GM12892 (cell line): ENCODE results near the gene ZFYVE1. TPM values are rescaled to one million over a fixed set of nuclear protein-coding genes. Genes with fewer than 3 reads are reported as not detected.
A peak's percentile ranks its signal among the peaks of the same experiment; 100 is the strongest.
"Not testable (repeated sequence)": the region's sequence is repeated elsewhere in the genome, so short reads cannot be mapped to it uniquely, and the experiment has no call there.

Experiments used
- DNase-seq: peaks from one replicate; pipeline ENCODE4 v3.0.0; 2011; ENCODE audit not compliant: insufficient read length
- FAIRE-seq: peaks from 2 replicates; lab custom pipeline; 2011; peaks lifted over from hg19 to GRCh38; lab: Jason Lieb, UNC
- POLR2A ChIP-seq: IDR thresholded peaks from 2 replicates; pipeline ENCODE4 v1.6.1; 2011; ENCODE audit warnings: low read depth, low read length, control low read depth
- POLR2AphosphoS5 ChIP-seq: IDR thresholded peaks from 2 replicates; pipeline ENCODE4 v1.6.1; 2011; ENCODE audit warnings: low read depth, low read length, control low read depth
- TAF1 ChIP-seq: IDR thresholded peaks from 2 replicates; pipeline ENCODE4 v1.6.1; 2011; ENCODE audit warnings: low read depth, mild to moderate bottlenecking, control low read depth, low read length, borderline replicate concordance
- polyA plus RNA-seq: library from polyadenylated mRNA; unstranded; fragments of >200 nt; gene quantifications from one replicate; pipeline ENCODE4 v1.2.1, GENCODE V29; 2012; ENCODE audit warnings: missing spikeins, inconsistent platforms; ENCODE audit not compliant: missing spikeins

ZFYVE1 gene, protein sequence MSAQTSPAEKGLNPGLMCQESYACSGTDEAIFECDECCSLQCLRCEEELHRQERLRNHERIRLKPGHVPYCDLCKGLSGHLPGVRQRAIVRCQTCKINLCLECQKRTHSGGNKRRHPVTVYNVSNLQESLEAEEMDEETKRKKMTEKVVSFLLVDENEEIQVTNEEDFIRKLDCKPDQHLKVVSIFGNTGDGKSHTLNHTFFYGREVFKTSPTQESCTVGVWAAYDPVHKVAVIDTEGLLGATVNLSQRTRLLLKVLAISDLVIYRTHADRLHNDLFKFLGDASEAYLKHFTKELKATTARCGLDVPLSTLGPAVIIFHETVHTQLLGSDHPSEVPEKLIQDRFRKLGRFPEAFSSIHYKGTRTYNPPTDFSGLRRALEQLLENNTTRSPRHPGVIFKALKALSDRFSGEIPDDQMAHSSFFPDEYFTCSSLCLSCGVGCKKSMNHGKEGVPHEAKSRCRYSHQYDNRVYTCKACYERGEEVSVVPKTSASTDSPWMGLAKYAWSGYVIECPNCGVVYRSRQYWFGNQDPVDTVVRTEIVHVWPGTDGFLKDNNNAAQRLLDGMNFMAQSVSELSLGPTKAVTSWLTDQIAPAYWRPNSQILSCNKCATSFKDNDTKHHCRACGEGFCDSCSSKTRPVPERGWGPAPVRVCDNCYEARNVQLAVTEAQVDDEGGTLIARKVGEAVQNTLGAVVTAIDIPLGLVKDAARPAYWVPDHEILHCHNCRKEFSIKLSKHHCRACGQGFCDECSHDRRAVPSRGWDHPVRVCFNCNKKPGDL
- 6.5 TPM for polyA plus RNA-seq

DNA sequence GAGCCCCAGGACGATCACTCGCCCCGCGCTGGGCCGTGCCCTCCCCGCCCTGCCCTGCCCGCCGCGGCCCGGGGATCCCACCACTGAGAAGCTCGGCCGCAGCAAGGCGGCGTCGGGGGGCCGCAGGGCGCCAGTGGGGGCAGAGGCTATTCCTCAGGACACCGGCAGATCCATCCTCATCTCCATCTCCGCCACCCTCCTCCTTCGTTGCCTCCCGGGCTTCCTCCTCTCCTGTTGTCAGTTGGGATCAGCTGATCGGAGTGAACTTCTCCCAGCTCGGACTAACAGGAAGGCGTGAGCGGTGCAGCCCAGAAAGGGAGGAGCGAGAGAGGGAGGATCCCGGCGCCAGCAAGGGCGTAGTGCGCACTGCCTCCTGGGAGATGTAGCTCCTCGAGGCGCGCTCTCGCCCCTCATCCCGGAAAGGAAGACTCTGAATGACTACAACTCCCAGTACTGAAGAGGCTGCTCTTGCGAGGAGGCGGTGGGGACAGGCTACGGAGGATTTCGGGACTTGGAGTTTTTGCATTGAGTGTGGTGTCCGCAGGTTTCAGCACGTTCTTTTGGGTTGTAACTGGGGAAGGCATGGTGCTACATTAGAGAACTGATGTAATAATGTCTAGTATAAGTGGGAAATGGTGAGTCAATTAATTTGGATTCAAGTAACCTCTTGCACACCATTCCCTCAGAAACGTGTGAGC is at the start of gene ZFYVE1:
TSS of gene ZFYVE1 (minus strand) at position 262 of the 698 bp plus-strand sequence. CDS start 2,598 bp downstream, outside the sequence.
- peak; percentile 99 for FAIRE-seq
- TF ChIP-seq POLR2AphosphoS5 (peak; percentile 38; the same call in 1 of the 2 replicates), POLR2A (peak; percentile 71; the same call in 1 of the 2 replicates), TAF1 (no peak)
- DNase-seq = peak; percentile 92

DNA sequence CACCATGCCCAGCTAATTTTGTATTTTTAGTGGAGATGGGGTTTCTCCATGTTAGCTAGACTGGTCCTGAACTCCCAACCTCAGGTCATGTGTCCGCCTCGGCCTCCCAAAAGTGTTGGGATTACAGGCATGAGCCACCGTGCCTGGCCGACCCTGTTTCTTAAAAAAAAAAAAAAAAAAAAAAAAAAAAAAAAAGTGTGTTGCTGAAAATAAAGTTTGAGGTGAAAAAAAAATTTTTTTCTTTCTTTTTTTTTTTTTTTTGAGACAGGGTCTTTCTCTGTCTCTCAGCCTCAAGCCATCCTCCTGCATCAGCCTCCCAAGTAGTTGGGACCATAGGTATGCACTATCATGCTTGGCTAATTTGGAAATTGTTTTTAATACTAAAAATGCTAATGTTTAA is 42.7 kb upstream of the ZFYVE1 start:
- TF ChIP-seq TAF1 = no peak
- no peak for TF ChIP-seq POLR2A
- no peak for TF ChIP-seq POLR2AphosphoS5
- no peak for DNase-seq
- no peak for FAIRE-seq

DNA sequence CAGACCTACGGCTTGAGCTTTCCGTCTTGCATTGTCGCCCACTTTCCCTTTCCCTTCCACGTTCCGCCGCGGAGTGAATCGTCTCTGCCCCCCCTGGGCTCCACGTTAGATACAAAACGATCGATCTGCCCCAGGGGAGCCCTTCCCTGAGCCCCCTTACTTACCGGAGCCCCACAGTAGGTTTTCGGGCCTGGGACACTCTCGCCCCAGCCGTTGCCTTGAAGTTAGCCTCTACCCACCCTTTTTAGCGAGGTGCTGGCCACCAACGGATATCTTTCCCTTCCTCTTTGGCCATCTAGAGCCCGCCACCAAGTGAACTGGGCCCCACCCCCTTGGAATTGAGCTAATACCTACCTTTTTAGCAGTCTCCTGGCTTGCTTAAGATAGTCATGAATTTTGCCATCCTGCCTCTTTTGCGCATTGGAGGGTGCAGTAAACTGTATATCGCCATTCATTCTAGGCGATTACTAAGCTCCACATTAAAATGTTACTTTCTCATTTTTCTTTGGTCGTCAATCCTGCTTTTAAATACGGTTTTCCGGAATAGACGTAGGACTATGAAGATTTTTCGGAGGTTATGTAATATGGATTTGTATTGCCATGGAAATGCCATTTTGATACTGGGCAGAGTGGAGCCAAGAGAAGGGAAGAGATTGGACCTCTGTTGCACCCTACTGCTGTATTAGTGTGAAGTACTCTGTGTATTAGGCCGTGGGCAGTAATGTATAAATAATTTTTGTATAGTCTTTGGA is 32.2 kb upstream of the ZFYVE1 start:
- FAIRE-seq (peak; percentile 71), DNase-seq (no peak)
- TF ChIP-seq TAF1 (no peak), POLR2AphosphoS5 (no peak), POLR2A (no peak)

DNA sequence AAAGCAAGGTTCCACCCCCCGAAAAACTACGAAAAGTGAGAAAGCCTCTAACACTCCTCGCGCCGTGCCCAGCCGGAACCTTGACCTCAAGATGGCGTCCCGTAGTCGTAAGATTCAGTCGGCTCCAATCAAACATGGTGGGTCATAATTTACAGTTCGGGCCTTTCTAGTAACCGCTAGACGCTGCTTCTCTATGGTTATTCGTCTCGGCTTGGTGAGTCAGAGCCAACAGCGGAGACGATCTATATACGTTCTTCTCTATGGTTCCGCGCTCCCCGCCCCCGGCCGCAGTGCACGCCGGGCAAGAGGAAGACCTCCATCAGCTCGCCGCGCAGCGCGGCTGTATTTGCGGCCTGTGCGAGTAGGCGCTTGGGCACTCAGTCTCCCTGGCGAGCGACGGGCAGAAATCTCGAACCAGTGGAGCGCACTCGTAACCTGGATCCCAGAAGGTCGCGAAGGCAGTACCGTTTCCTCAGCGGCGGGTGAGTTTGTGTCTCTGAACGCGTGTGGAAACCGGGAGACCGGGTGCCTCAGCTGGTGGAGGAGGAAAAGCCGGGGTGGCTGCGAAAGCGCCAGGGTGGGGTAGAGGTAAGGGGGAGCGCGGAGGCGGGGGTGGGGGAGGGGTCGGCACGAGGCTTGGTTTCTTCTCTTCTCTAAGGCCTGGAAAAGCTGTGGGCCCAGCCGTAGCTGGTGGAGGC is 31.5 kb upstream of the ZFYVE1 start, which contains the start of gene RBM25:
TSS of gene RBM25 (plus strand) at position 311 of the 698 bp plus-strand sequence. CDS start 13,108 bp downstream, outside the sequence.
- FAIRE-seq = peak; percentile 97
- TF ChIP-seq POLR2AphosphoS5 = peak; percentile 98
- TF ChIP-seq TAF1 = peak; percentile 92
- TF ChIP-seq POLR2A = peak; percentile 99

DNA sequence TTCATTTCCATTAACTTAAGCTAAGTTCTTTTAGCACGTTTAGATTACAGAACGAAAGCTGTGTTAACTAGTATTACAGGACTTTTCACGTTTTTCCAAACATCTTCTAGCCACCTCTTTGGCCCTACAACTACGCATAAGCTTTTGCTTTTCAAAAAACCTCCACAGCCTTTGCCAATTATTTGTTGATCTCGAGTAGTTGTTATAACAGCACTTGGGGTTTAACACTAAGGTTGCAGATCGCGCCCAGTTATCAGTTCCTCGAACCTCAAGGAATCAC is 31.0 kb upstream of the ZFYVE1 start:
- TF ChIP-seq POLR2A (no peak), POLR2AphosphoS5 (no peak), TAF1 (no peak)
- FAIRE-seq = no peak
- DNase-seq = no peak

More for the DNA sequence above, 31.5 kb upstream of the ZFYVE1 start, which contains the start of gene RBM25:
- peak; percentile 84 for DNase-seq

DNA sequence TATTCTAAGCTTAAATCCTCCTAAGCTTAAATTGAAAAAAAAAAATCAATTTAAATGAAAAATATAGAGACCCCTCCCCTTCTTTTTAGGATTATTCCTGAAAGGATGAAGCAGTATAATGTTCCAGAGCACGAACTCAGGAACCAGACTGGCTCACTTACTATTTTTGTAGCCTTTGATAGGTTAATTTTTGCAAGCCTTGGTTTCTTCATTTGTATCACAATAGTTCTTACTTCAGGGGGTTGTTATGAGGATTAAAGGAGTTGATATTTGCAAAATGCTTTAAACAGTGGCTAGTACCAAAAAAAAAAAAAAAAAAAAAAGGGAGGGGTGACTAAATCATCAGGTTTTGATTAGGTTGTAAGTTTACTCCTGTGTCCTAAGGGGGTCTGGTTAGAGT is 28.3 kb upstream of the ZFYVE1 start:
- DNase-seq = no peak
- FAIRE-seq = no peak
- TF ChIP-seq POLR2AphosphoS5 (no peak), TAF1 (no peak), POLR2A (no peak)

DNA sequence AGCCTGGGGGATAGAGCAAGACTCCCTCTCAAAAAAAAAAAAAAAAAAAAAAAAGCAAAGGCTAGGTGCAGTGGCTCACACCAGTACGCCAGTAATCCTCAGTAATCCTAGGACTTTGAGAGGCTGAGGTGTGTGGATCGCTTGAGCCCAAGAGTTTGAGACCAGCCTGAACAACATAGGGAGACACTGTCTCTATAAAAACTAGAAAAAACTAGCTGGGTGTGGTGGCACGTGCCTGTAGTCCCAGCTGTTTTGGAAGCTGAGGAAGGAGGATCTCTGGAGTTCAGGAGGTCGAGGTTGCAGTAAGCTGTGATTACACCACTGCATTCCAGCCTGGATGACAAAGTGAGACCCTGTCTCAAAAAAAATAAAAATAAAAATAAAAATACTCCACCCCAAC is 22.5 kb upstream of the ZFYVE1 start:
- TF ChIP-seq POLR2AphosphoS5 = no peak
- no peak for TF ChIP-seq TAF1
- TF ChIP-seq POLR2A = no peak
- FAIRE-seq (no peak), DNase-seq (no peak)

DNA sequence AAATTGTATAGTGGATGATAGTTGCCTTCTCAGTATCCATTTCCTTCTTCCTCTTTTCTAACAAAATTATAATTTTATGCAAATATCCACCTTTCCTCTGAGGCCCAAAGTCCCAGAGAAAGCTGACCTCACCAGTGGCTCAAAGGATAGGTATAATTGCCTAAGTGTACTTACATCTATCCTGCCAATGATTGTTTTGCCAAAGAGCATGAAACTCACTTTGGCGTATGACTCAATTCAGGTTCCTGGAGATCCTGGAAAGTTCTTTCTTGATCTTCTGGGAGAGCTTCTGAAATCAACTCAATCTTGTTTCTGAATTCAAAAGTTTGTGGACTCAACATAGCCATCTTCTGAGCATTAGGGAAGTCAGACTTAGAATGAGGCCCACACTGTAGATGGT is 20.9 kb upstream of the ZFYVE1 start:
- DNase-seq (no peak), FAIRE-seq (no peak)
- TF ChIP-seq POLR2AphosphoS5 (no peak), TAF1 (no peak), POLR2A (no peak)

DNA sequence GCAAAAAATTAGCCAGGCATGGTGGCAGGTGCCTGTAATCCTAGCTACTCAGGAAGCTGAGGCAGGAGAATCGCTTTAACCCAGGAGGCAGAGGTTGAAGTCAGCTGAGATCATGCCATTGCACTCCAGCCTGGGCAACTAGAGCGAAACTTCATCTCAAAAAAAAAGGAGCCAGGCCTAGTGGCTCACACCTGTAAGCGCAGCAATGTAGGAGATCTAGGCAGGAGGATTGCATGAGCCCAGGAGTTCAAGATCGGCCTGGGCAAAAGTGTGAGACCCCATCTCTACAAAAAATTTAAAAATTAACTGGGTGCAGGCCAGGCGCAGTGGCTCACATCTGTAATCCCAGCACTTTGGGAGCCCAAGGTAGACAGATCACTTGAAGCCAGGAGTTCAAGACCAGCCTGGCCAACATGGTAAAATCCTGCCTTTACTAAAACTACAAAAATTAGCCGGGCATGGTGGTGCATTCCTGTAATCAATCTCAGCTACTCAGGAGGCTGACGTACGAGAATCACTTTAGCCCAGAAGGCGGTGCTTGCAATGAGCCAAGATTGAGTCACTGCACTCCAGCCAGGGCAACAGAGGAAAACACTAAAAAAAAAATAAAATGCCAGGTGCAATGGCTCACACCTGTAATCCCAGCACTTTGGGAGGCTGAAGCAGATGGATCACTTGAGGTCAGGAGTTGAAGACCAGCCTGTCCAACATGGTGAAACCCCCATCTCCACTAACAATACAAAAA is 10.0 kb upstream of the ZFYVE1 start:
- not testable (repeated sequence) for FAIRE-seq, DNase-seq

DNA sequence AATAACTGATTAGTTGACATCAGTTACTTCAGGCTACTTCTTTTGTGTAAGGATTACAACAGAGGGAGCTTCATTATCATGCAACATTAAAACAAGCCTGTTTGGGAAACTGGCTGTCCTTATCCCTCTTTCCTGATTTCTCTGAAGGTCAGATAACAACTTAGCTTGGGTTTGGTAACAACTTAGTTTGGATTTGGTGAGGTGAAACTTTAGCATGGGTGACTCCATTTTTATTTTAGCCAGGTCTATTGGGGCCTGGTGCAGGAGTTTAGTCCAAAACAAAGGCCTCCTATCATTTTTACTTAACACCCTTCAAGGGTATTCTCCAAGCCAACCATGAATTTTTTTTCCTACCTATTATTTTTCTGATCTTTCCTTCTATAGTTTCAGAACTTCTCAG is 1.1 kb upstream of the ZFYVE1 start:
- DNase-seq (no peak), FAIRE-seq (no peak)
- TF ChIP-seq TAF1 (no peak), POLR2A (no peak), POLR2AphosphoS5 (no peak)
